Type B pancreatic cell (in vitro differentiated cells): ENCODE results near the gene CRYL1. TPM values are rescaled to one million over a fixed set of nuclear protein-coding genes. Genes with fewer than 3 reads are reported as not detected.

Source experiments
- DNase-seq: peaks from one replicate; pipeline ENCODE4 v3.0.0; 2021; ENCODE audit warnings: mixed read lengths; ENCODE audit not compliant: unreplicated experiment; ENCODE audit errors: extremely low spot score
- H3K27ac Mint-ChIP-seq: 2 replicates; pipeline ENCODE4 v1.8.0; 2021; ENCODE audit warnings: mild to moderate bottlenecking, mixed read lengths
- H3K27me3 Mint-ChIP-seq: 2 replicates; pipeline ENCODE4 v1.8.0; 2021; ENCODE audit warnings: mixed read lengths
- H3K36me3 Mint-ChIP-seq: 2 replicates; pipeline ENCODE4 v1.8.0; 2021; ENCODE audit warnings: mixed read lengths
- H3K4me1 Mint-ChIP-seq: one replicate; pipeline ENCODE4 v1.8.0; 2021; ENCODE audit warnings: mixed read lengths; ENCODE audit not compliant: unreplicated experiment
- H3K4me3 Mint-ChIP-seq: 2 replicates; pipeline ENCODE4 v1.8.0; 2021; ENCODE audit warnings: mild to moderate bottlenecking, mixed read lengths
- H3K9me3 Mint-ChIP-seq: 2 replicates; pipeline ENCODE4 v1.8.0; 2021; ENCODE audit warnings: mixed read lengths
- total RNA-seq: library from RNA; stranded (reverse); gene quantifications from 2 replicates; pipeline ENCODE4 v1.2.1, GENCODE V29; 2021; ENCODE audit warnings: low replicate concordance
- TF ChIP-seq, protein P1 (sequence below): fragments of 200-600 bp; sonication (generic); conservative IDR thresholded peaks from 2 replicates; pipeline ENCODE4 v1.5.0; 2021; ENCODE audit warnings: antibody characterized with exemption, mild to moderate bottlenecking

CRYL1 gene
- total RNA-seq, 1 donor from 2014 or later: 20.2 TPM

GRCh38 chr13:20393273-20394168 is 132.1 kb downstream of the CRYL1 start:
- Mint-ChIP-seq H3K9me3 (peaks cover 5% of the 10 kb centered on the region), H3K4me1 (peaks cover 7% of the 10 kb centered on the region), H3K27me3 (no peaks in the 10 kb centered on the region), H3K4me3 (no peak overlapping the region), H3K27ac (no peak overlapping the region), H3K36me3 (no peaks in the 10 kb centered on the region)
- DNase-seq: no peak
- TF ChIP-seq, protein P1, sequence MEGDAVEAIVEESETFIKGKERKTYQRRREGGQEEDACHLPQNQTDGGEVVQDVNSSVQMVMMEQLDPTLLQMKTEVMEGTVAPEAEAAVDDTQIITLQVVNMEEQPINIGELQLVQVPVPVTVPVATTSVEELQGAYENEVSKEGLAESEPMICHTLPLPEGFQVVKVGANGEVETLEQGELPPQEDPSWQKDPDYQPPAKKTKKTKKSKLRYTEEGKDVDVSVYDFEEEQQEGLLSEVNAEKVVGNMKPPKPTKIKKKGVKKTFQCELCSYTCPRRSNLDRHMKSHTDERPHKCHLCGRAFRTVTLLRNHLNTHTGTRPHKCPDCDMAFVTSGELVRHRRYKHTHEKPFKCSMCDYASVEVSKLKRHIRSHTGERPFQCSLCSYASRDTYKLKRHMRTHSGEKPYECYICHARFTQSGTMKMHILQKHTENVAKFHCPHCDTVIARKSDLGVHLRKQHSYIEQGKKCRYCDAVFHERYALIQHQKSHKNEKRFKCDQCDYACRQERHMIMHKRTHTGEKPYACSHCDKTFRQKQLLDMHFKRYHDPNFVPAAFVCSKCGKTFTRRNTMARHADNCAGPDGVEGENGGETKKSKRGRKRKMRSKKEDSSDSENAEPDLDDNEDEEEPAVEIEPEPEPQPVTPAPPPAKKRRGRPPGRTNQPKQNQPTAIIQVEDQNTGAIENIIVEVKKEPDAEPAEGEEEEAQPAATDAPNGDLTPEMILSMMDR: no peak

DNA sequence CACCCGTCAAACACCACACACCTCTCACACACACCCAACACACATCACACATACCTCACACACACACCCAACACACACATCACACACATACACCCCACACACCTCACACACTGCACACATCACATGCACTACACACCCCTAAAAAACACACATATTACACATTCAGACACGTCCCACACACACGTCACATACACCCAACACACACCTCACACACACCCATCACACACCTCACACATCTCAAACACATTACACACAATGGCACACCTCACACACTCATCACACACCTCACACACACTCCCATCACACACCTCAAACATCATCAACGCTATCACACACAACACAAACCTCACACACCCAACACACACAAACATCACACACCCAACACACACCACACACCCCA is 133.1 kb downstream of the CRYL1 start:
- DNase-seq: no peak
- Mint-ChIP-seq H3K4me1 (peaks cover 7% of the 10 kb centered on the region), H3K27ac (no peak overlapping the region)

DNA sequence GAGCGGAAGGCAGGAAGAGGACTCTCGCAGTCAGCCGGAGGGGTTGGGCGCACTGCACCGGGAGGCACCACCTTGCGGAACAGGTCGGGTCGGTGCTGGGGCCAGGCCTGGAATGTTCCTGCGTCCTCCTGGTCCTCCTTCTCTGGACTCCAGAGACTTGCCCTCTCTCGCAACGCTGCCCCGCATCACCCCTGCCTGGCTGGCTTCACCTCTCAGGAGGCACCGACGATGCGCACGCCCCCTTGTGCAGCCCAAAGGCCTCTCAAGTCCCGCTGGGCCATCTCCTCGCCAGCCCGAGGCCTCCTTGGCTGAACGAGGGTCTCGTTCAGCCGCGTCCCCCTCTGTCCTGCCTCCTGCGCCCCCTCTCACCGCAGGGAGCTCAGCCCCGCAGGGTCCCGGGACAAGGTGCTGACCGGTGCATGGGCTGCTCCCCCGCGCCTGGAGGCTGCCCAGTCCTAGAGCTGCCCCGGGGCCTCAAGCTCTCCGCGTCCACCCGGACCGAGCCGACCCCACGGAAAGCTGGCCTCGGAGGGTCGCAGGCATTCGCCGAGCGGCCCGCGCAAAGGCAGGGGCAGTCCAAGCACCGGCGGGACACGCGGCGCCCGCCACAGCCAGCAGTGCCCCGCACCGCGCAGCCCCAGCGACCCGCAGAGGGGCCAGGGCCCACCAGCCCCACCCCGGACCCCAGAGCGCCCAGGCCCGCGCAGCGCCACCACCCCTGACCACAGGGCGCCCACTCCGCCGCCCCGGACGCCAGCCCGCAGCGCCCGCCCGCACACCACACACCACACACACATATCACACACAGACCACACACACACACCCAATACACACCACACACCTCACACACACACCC is 133.8 kb downstream of the CRYL1 start:
- TF ChIP-seq, protein P1: no peak
- peaks cover 4% of the 10 kb centered on the region for H3K9me3 Mint-ChIP-seq
- no peak overlapping the region for H3K4me3 Mint-ChIP-seq
- DNase-seq: no peak
- H3K36me3 Mint-ChIP-seq: no peaks in the 10 kb centered on the region
- H3K27ac Mint-ChIP-seq: no peak overlapping the region
- H3K4me1 Mint-ChIP-seq: peaks cover 7% of the 10 kb centered on the region
- no peaks in the 10 kb centered on the region for H3K27me3 Mint-ChIP-seq

More for the DNA sequence above, 133.1 kb downstream of the CRYL1 start:
- TF ChIP-seq, protein P1: no peak
- Mint-ChIP-seq H3K27me3 (no peaks in the 10 kb centered on the region), H3K4me3 (no peak overlapping the region), H3K36me3 (no peaks in the 10 kb centered on the region), H3K9me3 (peaks cover 5% of the 10 kb centered on the region)

DNA sequence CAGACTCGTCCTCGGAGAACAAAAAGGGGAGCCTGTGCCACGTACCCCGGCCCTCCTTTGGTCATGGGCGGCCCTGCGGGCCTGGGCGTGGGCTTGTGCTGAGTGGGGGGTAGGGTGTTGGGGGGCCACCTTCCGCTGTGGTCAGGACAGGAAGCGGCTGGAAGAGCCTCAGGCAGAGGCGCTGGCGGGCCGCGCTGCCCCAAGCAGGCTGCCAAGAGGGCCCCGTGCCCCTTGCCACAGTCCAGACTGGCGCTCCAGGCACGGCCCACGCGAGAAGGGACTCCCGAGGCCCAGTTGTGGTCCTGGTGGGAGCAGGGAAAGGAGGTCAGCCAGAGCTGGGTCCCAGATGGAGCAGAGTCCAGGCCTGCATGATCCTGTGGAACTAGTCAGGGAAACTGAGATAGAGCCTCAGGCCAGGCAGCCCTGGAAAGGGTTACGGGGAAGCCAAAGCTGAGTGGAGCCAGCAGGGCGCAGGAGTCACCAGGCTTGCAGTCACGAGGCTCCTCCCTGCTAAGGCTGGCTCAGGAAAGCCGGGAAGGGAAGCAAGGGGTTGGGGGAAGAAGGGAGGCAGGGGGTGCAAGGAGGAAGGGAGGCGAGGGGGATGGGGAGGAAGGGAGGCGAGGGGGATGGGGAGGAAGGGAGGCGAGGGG is 135.0 kb downstream of the CRYL1 start:
- TF ChIP-seq, protein P1: no peak
- Mint-ChIP-seq H3K27me3 (no peaks in the 10 kb centered on the region), H3K36me3 (no peaks in the 10 kb centered on the region), H3K4me1 (peaks cover 7% of the 10 kb centered on the region), H3K4me3 (no peak overlapping the region), H3K27ac (no peak overlapping the region), H3K9me3 (no peaks in the 10 kb centered on the region)
- DNase-seq: no peak

DNA sequence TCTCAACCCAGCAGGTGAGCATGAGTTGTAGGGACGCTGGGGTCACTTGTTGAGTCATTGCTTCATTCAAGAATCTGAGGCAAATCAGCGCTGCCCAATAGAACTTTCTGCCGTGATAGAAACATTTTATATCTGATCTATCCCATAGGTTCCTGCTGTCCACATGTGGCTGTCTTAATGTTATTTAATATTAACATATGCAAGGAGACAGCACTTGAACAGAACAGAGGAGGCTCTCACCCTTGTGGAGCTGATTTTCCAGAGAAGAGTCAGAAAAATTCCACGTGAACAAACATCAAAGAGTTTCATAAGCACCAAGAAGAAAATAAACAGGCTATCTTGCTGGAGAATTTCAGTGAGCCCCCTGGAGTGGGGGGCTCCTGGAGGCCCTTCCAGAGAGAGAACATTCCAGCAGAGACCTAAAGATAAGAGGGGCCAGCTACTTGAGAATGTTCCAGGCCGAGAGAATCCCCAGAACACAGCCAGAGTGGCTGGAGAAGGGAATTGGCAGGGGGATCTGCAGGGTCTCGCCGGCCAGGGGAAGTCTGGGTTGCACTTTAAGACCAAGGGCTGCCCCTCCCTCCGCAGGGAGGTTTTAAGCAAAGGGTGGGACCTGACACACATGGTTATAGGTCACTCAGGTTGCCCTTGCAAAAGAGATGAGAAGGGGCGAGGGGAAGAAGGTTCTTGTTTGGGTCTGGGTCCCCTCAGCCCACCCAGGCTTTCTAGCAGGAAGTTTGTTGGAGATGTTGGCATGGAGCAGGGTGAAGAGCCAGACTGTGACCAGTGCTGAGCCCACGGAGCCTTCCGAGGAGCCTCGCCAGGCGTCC is 135.7 kb downstream of the CRYL1 start:
- no peaks in the 10 kb centered on the region for H3K27me3 Mint-ChIP-seq
- H3K27ac Mint-ChIP-seq: peak overlapping the region; percentile 17
- H3K4me1 Mint-ChIP-seq: peaks cover 7% of the 10 kb centered on the region
- TF ChIP-seq, protein P1: no peak
- H3K4me3 Mint-ChIP-seq: no peak overlapping the region
- no peak for DNase-seq
- no peaks in the 10 kb centered on the region for H3K36me3 Mint-ChIP-seq
- H3K9me3 Mint-ChIP-seq: no peaks in the 10 kb centered on the region
